NCI-H2227 (cell line): ENCODE measurements around the gene DRD4.

ENCODE experiments used
- DNase-seq: peaks from one replicate; lab custom pipeline; 2025; ENCODE audit not compliant: unreplicated experiment; lab: John Stamatoyannopoulos, UW

DRD4 gene

GRCh38 chr11:620935-621814 is 15.9 kb upstream of the DRD4 start:
- no peak for DNase-seq

- no peak for DNase-seq
Measured at GRCh38 chr11:621838-622237, 15.2 kb upstream of the DRD4 start.

- DNase-seq: no peak
Measured at GRCh38 chr11:623349-623869, 13.7 kb upstream of the DRD4 start.

- DNase-seq: no peak
Measured at GRCh38 chr11:623999-624704, 12.9 kb upstream of the DRD4 start.

- DNase-seq: no peak
Measured at GRCh38 chr11:624705-625635, 12.1 kb upstream of the DRD4 start, which contains the start of gene CDHR5. CDHR5 (minus strand) TSS chr11:624955; CDS start chr11:624902, 53 bp downstream.

- DNase-seq: no peak
Measured at GRCh38 chr11:625636-626268, 11.3 kb upstream of the DRD4 start.

- no peak for DNase-seq
Measured at GRCh38 chr11:626475-627307, 10.4 kb upstream of the DRD4 start, which contains the start of gene SCT. SCT (minus strand) TSS chr11:627181; CDS start chr11:627143, 38 bp downstream.

- no peak for DNase-seq
Measured at GRCh38 chr11:627308-627576, 9.8 kb upstream of the DRD4 start.

GRCh38 chr11:628056-628455 is 9.0 kb upstream of the DRD4 start:
- DNase-seq: no peak

GRCh38 chr11:629237-629583 is 7.9 kb upstream of the DRD4 start:
- no peak for DNase-seq

GRCh38 chr11:630871-631270 is 6.2 kb upstream of the DRD4 start:
- DNase-seq: no peak

- DNase-seq: no peak
Measured at GRCh38 chr11:635945-636510, 1.0 kb upstream of the DRD4 start.

- no peak for DNase-seq
Measured at GRCh38 chr11:637333-637592, 194 bp downstream of the DRD4 start.

GRCh38 chr11:637593-638521 is 788 bp downstream of the DRD4 start:
- DNase-seq: no peak

GRCh38 chr11:638631-639331 is 1.7 kb downstream of the DRD4 start:
- DNase-seq: no peak

GRCh38 chr11:639332-639955 is 2.4 kb downstream of the DRD4 start:
- no peak for DNase-seq

- DNase-seq: no peak
Measured at GRCh38 chr11:640021-640706, 3.1 kb downstream of the DRD4 start.
